ENCODE measurements around the gene RBM43.
A peak's percentile ranks its signal among the peaks of the same experiment; 100 is the strongest.
"Not testable (repeated sequence)": the region's sequence is repeated elsewhere in the genome, so short reads cannot be mapped to it uniquely, and the experiment has no call there.

RBM43 gene

GRCh38 chr2:151269798-151270568 is 8.3 kb upstream of the RBM43 start:
- DNase-seq = no peak

- no peak for DNase-seq
Observed at GRCh38 chr2:151268085-151268484, 6.4 kb upstream of the RBM43 start.

GRCh38 chr2:151267537-151267936 is 5.9 kb upstream of the RBM43 start:
- DNase-seq = no peak

- DNase-seq = no peak
Observed at GRCh38 chr2:151265991-151266390, 4.3 kb upstream of the RBM43 start.

- no peak for DNase-seq
Observed at GRCh38 chr2:151264157-151264825, 2.6 kb upstream of the RBM43 start.

- no peak for DNase-seq
Observed at GRCh38 chr2:151262629-151263028, 966 bp upstream of the RBM43 start.

- no peak for DNase-seq
Observed at GRCh38 chr2:151261977-151262291, 271 bp upstream of the RBM43 start.

- no peak for DNase-seq
Observed at GRCh38 chr2:151260573-151261230, 961 bp downstream of the RBM43 start.

GRCh38 chr2:151258121-151258520 is 3.5 kb downstream of the RBM43 start:
- no peak for DNase-seq

- no peak for DNase-seq
Observed at GRCh38 chr2:151252646-151253045, 9.0 kb downstream of the RBM43 start.

GRCh38 chr2:151251012-151251411 is 10.7 kb downstream of the RBM43 start:
- DNase-seq = no peak

GRCh38 chr2:151247432-151247831 is 14.2 kb downstream of the RBM43 start:
- DNase-seq = no peak

GRCh38 chr2:151246152-151246551 is 15.5 kb downstream of the RBM43 start:
- DNase-seq = no peak

GRCh38 chr2:151243468-151243867 is 18.2 kb downstream of the RBM43 start:
- no peak for DNase-seq

- no peak for DNase-seq
Observed at GRCh38 chr2:151241224-151241623, 20.4 kb downstream of the RBM43 start.

GRCh38 chr2:151240433-151240832 is 21.2 kb downstream of the RBM43 start:
- DNase-seq = no peak

- no peak for DNase-seq
Observed at GRCh38 chr2:151239624-151240023, 22.0 kb downstream of the RBM43 start.

GRCh38 chr2:151238527-151239487 is 22.9 kb downstream of the RBM43 start:
- DNase-seq = peak in 36 of 58 donors; percentile 1 to 73 (median 16)

- DNase-seq = no peak
Observed at GRCh38 chr2:151237422-151238025, 24.1 kb downstream of the RBM43 start.

- not testable (repeated sequence) for DNase-seq
Observed at GRCh38 chr2:151233760-151234159, 27.9 kb downstream of the RBM43 start.

GRCh38 chr2:151233288-151233687 is 28.4 kb downstream of the RBM43 start:
- DNase-seq = not testable (repeated sequence)
